Measurements from ENCODE around the gene PCBP1.
"Not testable (repeated sequence)": the region's sequence is repeated elsewhere in the genome, so short reads cannot be mapped to it uniquely, and the experiment has no call there.

Gene PCBP1

GRCh38 chr2:70095720-70096670 is 8.7 kb downstream of the PCBP1 start:
- in situ Hi-C loops (cut with HindIII; ENCODE audit: low sequenced_read_pairs), result no loop called here
- no peak for TF ChIP-seq CTCF (IDR thresholded peaks at IDR 0.05; ENCODE audit: low read depth, low read length, missing control alignments)
- no peak overlapping the region for H3K4me3 ChIP-seq (ENCODE audit: low read depth, low read length)
- no peak for DNase-seq (ENCODE audit: low read depth)

GRCh38 chr2:70098032-70098431 is 10.8 kb downstream of the PCBP1 start:
- in situ Hi-C loops (cut with HindIII; ENCODE audit: low sequenced_read_pairs), result no loop called here
- no peak for DNase-seq (ENCODE audit: low read depth)
- no peak for TF ChIP-seq CTCF (IDR thresholded peaks at IDR 0.05; ENCODE audit: low read depth, low read length, missing control alignments)
- H3K4me3 ChIP-seq (ENCODE audit: low read depth, low read length), result no peak overlapping the region

GRCh38 chr2:70099270-70099669 is 12.0 kb downstream of the PCBP1 start:
- no peak for TF ChIP-seq CTCF (IDR thresholded peaks at IDR 0.05; ENCODE audit: low read depth, low read length, missing control alignments)
- H3K4me3 ChIP-seq (ENCODE audit: low read depth, low read length), result no peak overlapping the region
- no peak for DNase-seq (ENCODE audit: low read depth)
- in situ Hi-C loops (cut with HindIII; ENCODE audit: low sequenced_read_pairs), result no loop called here

GRCh38 chr2:70101174-70101573 is 13.9 kb downstream of the PCBP1 start:
- no peak overlapping the region for H3K4me3 ChIP-seq (ENCODE audit: low read depth, low read length)
- no peak for DNase-seq (ENCODE audit: low read depth)
- in situ Hi-C loops (cut with HindIII; ENCODE audit: low sequenced_read_pairs), result no loop called here
- no peak for TF ChIP-seq CTCF (IDR thresholded peaks at IDR 0.05; ENCODE audit: low read depth, low read length, missing control alignments)

- H3K4me3 ChIP-seq (ENCODE audit: low read depth, low read length); DNase-seq (ENCODE audit: low read depth); in situ Hi-C loops (cut with HindIII; ENCODE audit: low sequenced_read_pairs): not testable (repeated sequence)
Measured at GRCh38 chr2:70101686-70102085, 14.4 kb downstream of the PCBP1 start.

- H3K4me3 ChIP-seq (ENCODE audit: low read depth, low read length); DNase-seq (ENCODE audit: low read depth); in situ Hi-C loops (cut with HindIII; ENCODE audit: low sequenced_read_pairs): not testable (repeated sequence)
Measured at GRCh38 chr2:70102323-70102905, 15.1 kb downstream of the PCBP1 start.

- TF ChIP-seq CTCF (IDR thresholded peaks at IDR 0.05; ENCODE audit: low read depth, low read length, missing control alignments), result no peak
- in situ Hi-C loops (cut with HindIII; ENCODE audit: low sequenced_read_pairs), result no loop called here
- no peak for DNase-seq (ENCODE audit: low read depth)
- no peak overlapping the region for H3K4me3 ChIP-seq (ENCODE audit: low read depth, low read length)
Measured at GRCh38 chr2:70103531-70104061, 16.3 kb downstream of the PCBP1 start.
